ENCODE data around the gene EVL.

DNA sequence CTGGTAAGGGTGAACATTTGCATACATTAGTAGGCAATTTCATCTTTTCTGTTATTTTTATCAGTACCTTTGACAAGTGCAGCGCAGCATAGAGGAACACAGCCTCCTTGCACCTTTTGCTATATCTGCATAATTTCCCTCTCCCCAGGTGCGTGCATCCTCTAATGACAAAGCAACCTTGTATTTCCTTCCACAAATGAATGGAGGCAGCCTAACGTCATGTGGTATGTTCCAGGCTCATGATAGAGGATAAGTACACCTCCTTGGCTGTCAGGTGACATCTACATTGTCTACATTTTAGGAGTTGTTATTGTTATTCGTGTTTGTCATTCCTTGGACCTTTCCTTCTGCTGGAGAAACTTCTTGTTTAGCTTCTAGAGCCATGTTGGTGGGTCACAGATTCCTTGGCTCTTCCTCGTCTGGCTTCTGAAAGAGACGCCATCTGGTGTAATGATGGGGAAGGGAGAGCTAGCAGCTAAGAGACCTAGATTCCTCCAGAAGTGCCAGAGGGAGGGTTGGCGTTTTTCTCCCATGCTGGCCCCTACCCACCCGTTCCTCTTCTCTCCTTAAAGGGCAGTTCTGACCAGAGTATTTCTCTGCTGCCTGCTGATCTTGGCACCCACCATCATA, 37.0 kb downstream of the EVL start:
- TF ChIP-seq, protein P1, sequence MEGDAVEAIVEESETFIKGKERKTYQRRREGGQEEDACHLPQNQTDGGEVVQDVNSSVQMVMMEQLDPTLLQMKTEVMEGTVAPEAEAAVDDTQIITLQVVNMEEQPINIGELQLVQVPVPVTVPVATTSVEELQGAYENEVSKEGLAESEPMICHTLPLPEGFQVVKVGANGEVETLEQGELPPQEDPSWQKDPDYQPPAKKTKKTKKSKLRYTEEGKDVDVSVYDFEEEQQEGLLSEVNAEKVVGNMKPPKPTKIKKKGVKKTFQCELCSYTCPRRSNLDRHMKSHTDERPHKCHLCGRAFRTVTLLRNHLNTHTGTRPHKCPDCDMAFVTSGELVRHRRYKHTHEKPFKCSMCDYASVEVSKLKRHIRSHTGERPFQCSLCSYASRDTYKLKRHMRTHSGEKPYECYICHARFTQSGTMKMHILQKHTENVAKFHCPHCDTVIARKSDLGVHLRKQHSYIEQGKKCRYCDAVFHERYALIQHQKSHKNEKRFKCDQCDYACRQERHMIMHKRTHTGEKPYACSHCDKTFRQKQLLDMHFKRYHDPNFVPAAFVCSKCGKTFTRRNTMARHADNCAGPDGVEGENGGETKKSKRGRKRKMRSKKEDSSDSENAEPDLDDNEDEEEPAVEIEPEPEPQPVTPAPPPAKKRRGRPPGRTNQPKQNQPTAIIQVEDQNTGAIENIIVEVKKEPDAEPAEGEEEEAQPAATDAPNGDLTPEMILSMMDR (IDR thresholded peaks at IDR 0.05; ENCODE audit: insufficient read depth, low read length), result no peak
- TF ChIP-seq SPI1 (IDR thresholded peaks at IDR 0.05; ENCODE audit: borderline replicate concordance, low read depth) (no peak), REST (IDR thresholded peaks at IDR 0.05; ENCODE audit: insufficient replicate concordance, low read depth) (no peak)

All from HL-60 (cell line).